ENCODE data around the gene REC8. TPM values are rescaled to one million over a fixed set of nuclear protein-coding genes. Genes with fewer than 3 reads are reported as not detected.

REC8 gene
- polyA plus RNA-seq, 1 donor (not counting 4 experiments of a cell fraction or from before 2014, with no cell fraction given) = 6.3 TPM

DNA sequence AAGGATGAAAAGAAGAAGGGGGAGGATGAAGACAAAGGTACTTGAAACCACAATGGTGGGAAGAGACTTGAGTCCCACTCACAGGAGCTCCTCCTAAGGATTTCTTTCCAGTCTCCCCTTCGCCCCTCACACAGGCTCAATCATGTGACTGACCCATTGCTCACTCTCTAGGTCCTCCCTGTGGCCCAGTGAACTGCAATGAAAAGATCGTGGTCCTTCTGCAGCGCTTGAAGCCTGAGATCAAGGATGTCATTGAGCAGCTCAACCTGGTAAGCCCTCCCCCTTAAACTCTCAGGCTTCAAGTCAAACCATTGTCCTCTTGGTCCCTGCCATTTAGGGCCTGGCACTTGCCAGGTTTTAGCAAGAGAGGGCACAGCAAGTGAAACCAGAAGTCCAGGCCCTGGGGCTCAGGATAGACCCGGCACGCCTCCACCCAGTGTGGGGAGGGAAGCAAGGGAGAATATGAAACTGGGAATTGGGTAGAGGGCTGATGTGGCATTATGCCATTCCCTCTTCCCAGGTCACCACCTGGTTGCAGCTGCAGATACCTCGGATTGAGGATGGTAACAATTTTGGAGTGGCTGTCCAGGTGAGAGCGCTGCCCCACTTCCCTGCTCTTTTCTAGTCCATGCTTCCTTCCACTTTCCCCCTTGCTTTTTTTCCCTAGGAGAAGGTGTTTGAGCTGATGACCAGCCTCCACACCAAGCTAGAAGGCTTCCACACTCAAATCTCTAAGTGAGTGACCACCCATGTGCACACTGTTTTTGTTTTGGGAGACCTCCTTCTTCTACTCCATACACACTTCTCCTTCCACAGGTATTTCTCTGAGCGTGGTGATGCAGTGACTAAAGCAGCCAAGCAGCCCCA lies 34.1 kb upstream of the REC8 start:
- Histone ChIP-seq H4K20me1 (ENCODE audit: control insufficient read depth, extremely low read depth, insufficient read depth, low read length) (no peaks in the 10 kb centered on the region), H3K4me2 (ENCODE audit: control insufficient read depth, extremely low read depth, insufficient read depth, low read depth, low read length) (no peak overlapping the region), H3K27me3 (ENCODE audit: control insufficient read depth, extremely low read depth, insufficient read depth, low read length) (no peaks in the 10 kb centered on the region), H3K79me2 (ENCODE audit: control insufficient read depth, insufficient read depth, low read length) (peaks cover 32% of the 10 kb centered on the region), H2AFZ (ENCODE audit: control insufficient read depth, low read length) (no peak overlapping the region), H3K27ac (ENCODE audit: control insufficient read depth, insufficient read depth, low read length) (no peak overlapping the region), H3K9me1 (ENCODE audit: control insufficient read depth, extremely low read depth, insufficient read depth, low read length) (peaks cover 2% of the 10 kb centered on the region), H3K36me3 (ENCODE audit: control insufficient read depth in 2 of 2, extremely low read depth in 1 of 2, insufficient read depth in 2 of 2, low read length in 2 of 2) (peaks cover 12 to 21% of the 10 kb centered on the region in 2 experiments), H3K9ac (ENCODE audit: control insufficient read depth, extremely low read depth, insufficient read depth, low read length) (no peak overlapping the region), H3K4me1 (ENCODE audit: control insufficient read depth, extremely low read depth, insufficient read depth, low read length) (peaks cover 28% of the 10 kb centered on the region), H3K9me3 (ENCODE audit: control insufficient read depth, low read depth, low read length) (no peaks in the 10 kb centered on the region), H3K4me3 (ENCODE audit: control insufficient read depth in 2 of 3, extremely low read depth in 1 of 3, insufficient read depth in 2 of 3, low read depth in 1 of 3, low read length in 3 of 3) (no peak overlapping the region)
- TF ChIP-seq EZH2 (IDR thresholded peaks at IDR 0.05; ENCODE audit: low read length) = no peak
- TF ChIP-seq, protein P1, sequence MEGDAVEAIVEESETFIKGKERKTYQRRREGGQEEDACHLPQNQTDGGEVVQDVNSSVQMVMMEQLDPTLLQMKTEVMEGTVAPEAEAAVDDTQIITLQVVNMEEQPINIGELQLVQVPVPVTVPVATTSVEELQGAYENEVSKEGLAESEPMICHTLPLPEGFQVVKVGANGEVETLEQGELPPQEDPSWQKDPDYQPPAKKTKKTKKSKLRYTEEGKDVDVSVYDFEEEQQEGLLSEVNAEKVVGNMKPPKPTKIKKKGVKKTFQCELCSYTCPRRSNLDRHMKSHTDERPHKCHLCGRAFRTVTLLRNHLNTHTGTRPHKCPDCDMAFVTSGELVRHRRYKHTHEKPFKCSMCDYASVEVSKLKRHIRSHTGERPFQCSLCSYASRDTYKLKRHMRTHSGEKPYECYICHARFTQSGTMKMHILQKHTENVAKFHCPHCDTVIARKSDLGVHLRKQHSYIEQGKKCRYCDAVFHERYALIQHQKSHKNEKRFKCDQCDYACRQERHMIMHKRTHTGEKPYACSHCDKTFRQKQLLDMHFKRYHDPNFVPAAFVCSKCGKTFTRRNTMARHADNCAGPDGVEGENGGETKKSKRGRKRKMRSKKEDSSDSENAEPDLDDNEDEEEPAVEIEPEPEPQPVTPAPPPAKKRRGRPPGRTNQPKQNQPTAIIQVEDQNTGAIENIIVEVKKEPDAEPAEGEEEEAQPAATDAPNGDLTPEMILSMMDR (optimal IDR thresholded peaks at IDR 0.05 in 1 of 3, IDR thresholded peaks at IDR 0.05 in 1 of 3, conservative IDR thresholded peaks at IDR 0.05 in 1 of 3; ENCODE audit: extremely low read depth in 1 of 3, insufficient read depth in 2 of 3, low read length in 3 of 3) = no peak
- DNase-seq (ENCODE audit: low read depth, low spot score) = no peak
- no peak for FAIRE-seq
- dilution Hi-C loops (cut with MboI; ENCODE audit: extremely low pct_ligation_motif_present, low sequenced_read_pairs) = no loop called here

DNA sequence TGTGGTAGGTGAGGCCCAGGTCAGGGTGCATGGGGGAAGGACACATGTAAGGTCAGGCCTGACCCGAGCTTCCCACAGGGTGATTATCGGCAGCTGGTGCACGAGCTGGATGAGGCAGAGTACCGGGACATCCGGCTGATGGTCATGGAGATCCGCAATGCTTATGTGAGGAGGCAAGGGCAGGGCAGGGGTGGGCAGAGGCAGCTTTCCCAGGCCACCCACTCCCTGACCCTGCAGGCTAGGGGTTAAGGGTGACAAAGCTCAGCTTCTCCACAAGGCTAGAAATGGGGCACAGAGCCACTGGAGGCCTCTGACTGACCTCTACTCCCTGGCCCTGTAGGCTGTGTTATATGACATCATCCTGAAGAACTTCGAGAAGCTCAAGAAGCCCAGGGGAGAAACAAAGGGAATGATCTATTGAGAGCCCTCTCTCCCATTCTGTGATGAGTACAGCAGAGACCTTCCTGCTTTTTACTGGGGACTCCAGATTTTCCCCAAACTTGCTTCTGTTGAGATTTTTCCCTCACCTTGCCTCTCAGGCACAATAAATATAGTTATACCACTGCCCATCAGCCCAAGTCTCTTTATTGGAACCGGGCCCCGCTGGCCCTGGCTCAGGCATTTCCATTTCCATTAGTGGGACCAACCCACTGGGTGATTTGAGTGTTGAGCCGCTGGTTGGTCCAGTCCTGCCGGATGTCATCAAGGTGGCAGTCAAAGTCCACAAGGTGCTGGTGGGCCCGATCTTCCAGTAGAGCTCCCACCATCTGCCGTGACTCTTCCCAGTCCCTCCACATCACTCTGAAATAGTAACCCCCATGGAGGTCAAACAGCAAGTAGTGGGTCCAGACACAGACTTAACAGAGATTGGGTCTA lies 33.2 kb upstream of the REC8 start:
- no peak overlapping the region for H3K9ac ChIP-seq (ENCODE audit: control insufficient read depth, extremely low read depth, insufficient read depth, low read length)
- no peak for TF ChIP-seq EZH2 (IDR thresholded peaks at IDR 0.05; ENCODE audit: low read length)
- TF ChIP-seq, protein P1 (optimal IDR thresholded peaks at IDR 0.05 in 1 of 3, IDR thresholded peaks at IDR 0.05 in 1 of 3, conservative IDR thresholded peaks at IDR 0.05 in 1 of 3; ENCODE audit: extremely low read depth in 1 of 3, insufficient read depth in 2 of 3, low read length in 3 of 3) = no peak
- no peaks in the 10 kb centered on the region for H4K20me1 ChIP-seq (ENCODE audit: control insufficient read depth, extremely low read depth, insufficient read depth, low read length)
- no peaks in the 10 kb centered on the region for H3K27me3 ChIP-seq (ENCODE audit: control insufficient read depth, extremely low read depth, insufficient read depth, low read length)
- H3K79me2 ChIP-seq (ENCODE audit: control insufficient read depth, insufficient read depth, low read length) = peaks cover 32% of the 10 kb centered on the region
- no peaks in the 10 kb centered on the region for H3K9me3 ChIP-seq (ENCODE audit: control insufficient read depth, low read depth, low read length)
- no peak overlapping the region for H3K4me2 ChIP-seq (ENCODE audit: control insufficient read depth, extremely low read depth, insufficient read depth, low read depth, low read length)
- peaks cover 28% of the 10 kb centered on the region for H3K4me1 ChIP-seq (ENCODE audit: control insufficient read depth, extremely low read depth, insufficient read depth, low read length)
- no peak overlapping the region for H3K4me3 ChIP-seq (ENCODE audit: control insufficient read depth in 2 of 3, extremely low read depth in 1 of 3, insufficient read depth in 2 of 3, low read depth in 1 of 3, low read length in 3 of 3)
- dilution Hi-C loops (cut with MboI; ENCODE audit: extremely low pct_ligation_motif_present, low sequenced_read_pairs) = no loop called here
- peaks cover 4% of the 10 kb centered on the region for H3K9me1 ChIP-seq (ENCODE audit: control insufficient read depth, extremely low read depth, insufficient read depth, low read length)
- peaks cover 12 to 25% of the 10 kb centered on the region in 2 experiments for H3K36me3 ChIP-seq (ENCODE audit: control insufficient read depth in 2 of 2, extremely low read depth in 1 of 2, insufficient read depth in 2 of 2, low read length in 2 of 2)
- no peak for FAIRE-seq
- no peak overlapping the region for H3K27ac ChIP-seq (ENCODE audit: control insufficient read depth, insufficient read depth, low read length)
- no peak for DNase-seq (ENCODE audit: low read depth, low spot score)
- no peak overlapping the region for H2AFZ ChIP-seq (ENCODE audit: control insufficient read depth, low read length)

Measured in keratinocyte (primary cell).